ENCODE measurements around the gene OTP.
"Not testable (repeated sequence)": the region's sequence is repeated elsewhere in the genome, so short reads cannot be mapped to it uniquely, and the experiment has no call there.

OTP gene

DNA sequence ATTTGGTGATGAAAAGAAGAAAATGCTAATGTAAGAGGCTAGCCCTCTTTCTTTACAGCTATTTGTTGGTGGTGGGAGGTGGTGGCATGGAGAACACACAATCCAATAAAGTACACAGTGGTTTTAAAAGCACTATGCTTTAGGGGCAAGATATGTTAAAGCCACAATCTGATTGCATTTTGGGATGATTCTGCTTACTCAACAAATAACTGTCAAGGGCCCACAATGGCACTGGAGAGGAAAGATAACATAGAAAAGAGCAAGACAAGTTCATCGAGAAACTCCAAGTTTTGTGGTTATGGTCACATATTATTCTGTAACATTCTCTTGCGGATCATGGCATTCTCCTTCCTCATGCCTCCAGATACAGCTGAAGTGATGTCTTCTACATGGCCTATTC lies 38.8 kb downstream of the OTP start:
- no peak for DNase-seq

- no peak for DNase-seq
Measured at GRCh38 chr5:77590347-77590746, 48.2 kb downstream of the OTP start.

- no peak for DNase-seq
Measured at GRCh38 chr5:77588175-77588574, 50.3 kb downstream of the OTP start.

GRCh38 chr5:77586101-77586500 lies 52.4 kb downstream of the OTP start:
- no peak for DNase-seq

- not testable (repeated sequence) for DNase-seq
Measured at GRCh38 chr5:77582143-77582542, 56.4 kb downstream of the OTP start.
